Measurements from ENCODE around the gene MAMSTR. TPM values are rescaled to one million over a fixed set of nuclear protein-coding genes. Genes with fewer than 3 reads are reported as not detected.
A peak's percentile ranks its signal among the peaks of the same experiment; 100 is the strongest.

The MAMSTR gene
- total and polyA plus RNA-seq, 2 experiments from 2014 or later: 0.22 to 2.7 TPM

DNA sequence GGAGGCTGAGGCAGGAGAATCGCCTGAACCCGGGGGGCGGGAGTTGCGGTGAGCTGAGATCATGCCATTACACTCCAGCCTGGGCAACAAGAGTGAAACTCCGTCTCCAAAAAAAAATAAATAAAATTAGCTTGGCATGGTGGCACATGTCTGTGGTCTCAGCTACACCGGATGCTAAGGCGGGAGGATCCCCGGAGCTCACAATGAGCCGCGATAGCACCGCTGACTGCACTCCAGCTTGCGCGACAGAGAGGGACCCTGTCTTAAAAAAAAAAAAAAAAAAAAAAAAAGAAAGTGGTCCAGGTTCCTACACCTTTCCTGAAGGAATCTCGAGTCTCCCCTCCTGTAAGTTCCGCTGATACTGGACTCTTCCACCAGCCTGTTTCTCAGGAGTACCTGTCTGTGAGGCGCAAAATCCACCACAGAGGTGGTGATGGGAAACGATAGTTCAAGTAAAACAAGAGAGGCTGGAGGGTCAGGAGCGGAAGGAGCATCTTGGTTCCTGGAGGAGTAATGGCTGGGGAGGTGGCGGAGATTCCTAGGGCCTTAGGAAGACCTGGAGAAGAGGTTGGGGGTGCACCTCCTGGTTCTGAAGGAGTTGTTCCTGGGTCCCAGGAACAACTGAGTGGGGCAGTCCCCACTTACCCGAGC, 32.4 kb upstream of the MAMSTR start:
- H3K9ac ChIP-seq: no peak overlapping the region
- peak overlapping the region; percentile 37 for H3K4me3 ChIP-seq
- no peaks in the 10 kb centered on the region for H3K9me3 ChIP-seq (ENCODE audit: low read depth)
- no peaks in the 10 kb centered on the region for H3K4me1 ChIP-seq (ENCODE audit: insufficient read depth)
- no peaks in the 10 kb centered on the region for H3F3A ChIP-seq (ENCODE audit: insufficient read depth)
- in situ Hi-C loops (cut with MboI): no loop called here
- TF ChIP-seq EZH2phosphoT487 (IDR thresholded peaks at IDR 0.05; ENCODE audit: insufficient read depth, low read depth) (no peak), EZH2 (IDR thresholded peaks at IDR 0.05; ENCODE audit: insufficient read depth, poor library complexity, severe bottlenecking) (peak; percentile 42)
- no peaks in the 10 kb centered on the region for H3K79me2 ChIP-seq (ENCODE audit: insufficient read depth)
- no peaks in the 10 kb centered on the region for H3K9me2 ChIP-seq (ENCODE audit: insufficient read depth)
- H3K27ac ChIP-seq: no peak overlapping the region
- no peaks in the 10 kb centered on the region for H4K20me1 ChIP-seq (ENCODE audit: insufficient read depth)
- peaks cover 30% of the 10 kb centered on the region for H3K27me3 ChIP-seq (replicated peaks; ENCODE audit: insufficient read depth)
- H3K36me3 ChIP-seq (ENCODE audit: low read depth): no peaks in the 10 kb centered on the region
- WGBS, 2 experiments (ENCODE audit: low coverage in 1 of 2, low lambda C conversion rate in 2 of 2, missing lambda C conversion rate in 2 of 2): 17% methylated on average over 20 of the region's 20 CpGs
- H2AFZ ChIP-seq: no peak overlapping the region
- DNase-seq: no peak
- H3K4me2 ChIP-seq (ENCODE audit: unreplicated experiment): peak overlapping the region; percentile 35

GRCh38 chr19:48750771-48751504, 31.4 kb upstream of the MAMSTR start:
- no peak overlapping the region for H3K9ac ChIP-seq
- H3K9me2 ChIP-seq (ENCODE audit: insufficient read depth): no peaks in the 10 kb centered on the region
- no peaks in the 10 kb centered on the region for H3K9me3 ChIP-seq (ENCODE audit: low read depth)
- 80 to 82% methylated on average over 29 of the region's 29 CpGs for WGBS, 2 experiments (ENCODE audit: low coverage in 1 of 2, low lambda C conversion rate in 2 of 2, missing lambda C conversion rate in 2 of 2)
- H2AFZ ChIP-seq: no peak overlapping the region
- H3K4me1 ChIP-seq (ENCODE audit: insufficient read depth): no peaks in the 10 kb centered on the region
- peaks cover 30% of the 10 kb centered on the region for H3K27me3 ChIP-seq (replicated peaks; ENCODE audit: insufficient read depth)
- no peaks in the 10 kb centered on the region for H4K20me1 ChIP-seq (ENCODE audit: insufficient read depth)
- no peak overlapping the region for H3K4me2 ChIP-seq (ENCODE audit: unreplicated experiment)
- H3F3A ChIP-seq (ENCODE audit: insufficient read depth): no peaks in the 10 kb centered on the region
- TF ChIP-seq EZH2phosphoT487 (IDR thresholded peaks at IDR 0.05; ENCODE audit: insufficient read depth, low read depth): no peak
- TF ChIP-seq EZH2 (IDR thresholded peaks at IDR 0.05; ENCODE audit: insufficient read depth, poor library complexity, severe bottlenecking): no peak
- in situ Hi-C loops (cut with MboI): no loop called here
- H3K4me3 ChIP-seq: no peak overlapping the region
- H3K36me3 ChIP-seq (ENCODE audit: low read depth): no peaks in the 10 kb centered on the region
- H3K27ac ChIP-seq: no peak overlapping the region
- no peaks in the 10 kb centered on the region for H3K79me2 ChIP-seq (ENCODE audit: insufficient read depth)
- no peak for DNase-seq

GRCh38 chr19:48750351-48750750, 30.8 kb upstream of the MAMSTR start:
- no peak for TF ChIP-seq EZH2 (IDR thresholded peaks at IDR 0.05; ENCODE audit: insufficient read depth, poor library complexity, severe bottlenecking)
- TF ChIP-seq EZH2phosphoT487 (IDR thresholded peaks at IDR 0.05; ENCODE audit: insufficient read depth, low read depth): no peak
- WGBS, 2 experiments (ENCODE audit: low coverage in 1 of 2, low lambda C conversion rate in 2 of 2, missing lambda C conversion rate in 2 of 2): 88 to 92% methylated on average over 31 of the region's 31 CpGs
- no peaks in the 10 kb centered on the region for H3K36me3 ChIP-seq (ENCODE audit: low read depth)
- H3K4me3 ChIP-seq: no peak overlapping the region
- in situ Hi-C loops (cut with MboI): no loop called here
- H3F3A ChIP-seq (ENCODE audit: insufficient read depth): no peaks in the 10 kb centered on the region
- H3K27me3 ChIP-seq (replicated peaks; ENCODE audit: insufficient read depth): peaks cover 30% of the 10 kb centered on the region
- H4K20me1 ChIP-seq (ENCODE audit: insufficient read depth): no peaks in the 10 kb centered on the region
- no peaks in the 10 kb centered on the region for H3K9me2 ChIP-seq (ENCODE audit: insufficient read depth)
- no peaks in the 10 kb centered on the region for H3K9me3 ChIP-seq (ENCODE audit: low read depth)
- H3K27ac ChIP-seq: no peak overlapping the region
- H3K79me2 ChIP-seq (ENCODE audit: insufficient read depth): no peaks in the 10 kb centered on the region
- no peak overlapping the region for H3K4me2 ChIP-seq (ENCODE audit: unreplicated experiment)
- DNase-seq: no peak
- no peak overlapping the region for H3K9ac ChIP-seq
- H3K4me1 ChIP-seq (ENCODE audit: insufficient read depth): no peaks in the 10 kb centered on the region
- H2AFZ ChIP-seq: no peak overlapping the region

DNA sequence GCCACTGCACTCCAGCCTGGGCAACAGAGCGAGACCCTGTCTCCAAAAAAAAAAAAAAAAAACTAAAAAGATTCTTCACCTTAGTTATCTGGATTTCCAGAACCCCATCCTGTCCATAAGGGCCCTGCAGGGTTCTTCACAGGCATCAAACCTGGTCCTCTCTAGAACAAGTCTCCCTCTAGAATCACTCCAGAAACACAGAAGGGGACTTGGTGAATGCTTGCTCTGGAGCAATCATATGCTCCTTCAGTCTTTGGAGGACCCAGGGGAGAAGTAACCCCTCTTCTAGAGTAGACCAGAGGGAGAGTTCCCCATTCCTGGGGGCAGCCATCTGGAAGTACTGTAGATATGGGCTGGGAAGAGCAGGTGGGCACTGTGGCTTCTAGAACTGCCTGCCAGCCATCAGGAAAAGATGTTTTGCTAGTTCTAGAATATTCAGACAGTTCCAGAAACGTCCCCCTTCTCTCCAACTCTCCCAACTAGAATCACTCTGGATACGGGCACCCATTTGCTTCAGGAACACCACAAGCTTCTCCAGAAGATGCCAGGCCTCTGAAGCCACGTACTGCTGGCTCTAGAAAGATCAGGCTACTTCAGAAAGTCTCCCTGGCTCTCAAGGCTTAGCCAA, 30.2 kb upstream of the MAMSTR start:
- no peak overlapping the region for H3K4me2 ChIP-seq (ENCODE audit: unreplicated experiment)
- TF ChIP-seq EZH2 (IDR thresholded peaks at IDR 0.05; ENCODE audit: insufficient read depth, poor library complexity, severe bottlenecking) (no peak), EZH2phosphoT487 (IDR thresholded peaks at IDR 0.05; ENCODE audit: insufficient read depth, low read depth) (no peak)
- in situ Hi-C loops (cut with MboI): no loop called here

More for the DNA sequence above, 30.2 kb upstream of the MAMSTR start:
- no peaks in the 10 kb centered on the region for H3K79me2 ChIP-seq (ENCODE audit: insufficient read depth)
- H3K9ac ChIP-seq: no peak overlapping the region
- H3K9me3 ChIP-seq (ENCODE audit: low read depth): no peaks in the 10 kb centered on the region
- H3K9me2 ChIP-seq (ENCODE audit: insufficient read depth): no peaks in the 10 kb centered on the region
- no peaks in the 10 kb centered on the region for H3K36me3 ChIP-seq (ENCODE audit: low read depth)
- peaks cover 30% of the 10 kb centered on the region for H3K27me3 ChIP-seq (replicated peaks; ENCODE audit: insufficient read depth)
- H4K20me1 ChIP-seq (ENCODE audit: insufficient read depth): no peaks in the 10 kb centered on the region
- no peaks in the 10 kb centered on the region for H3F3A ChIP-seq (ENCODE audit: insufficient read depth)
- no peak overlapping the region for H3K27ac ChIP-seq
- no peak overlapping the region for H2AFZ ChIP-seq
- DNase-seq: no peak
- H3K4me3 ChIP-seq: no peak overlapping the region
- WGBS, 2 experiments (ENCODE audit: low coverage in 1 of 2, low lambda C conversion rate in 2 of 2, missing lambda C conversion rate in 2 of 2): 43 to 59% methylated on average over 2 to 4 of the region's 4 CpGs
- H3K4me1 ChIP-seq (ENCODE audit: insufficient read depth): no peaks in the 10 kb centered on the region

Data from GM23248 (cell line).